Cardiac fibroblast (primary cell): ENCODE data around the gene NCEH1.

Experiments
- DNase-seq, 2 donors: peaks; one replicate each; pipeline versions ENCODE4 v3.0.0 to v3.0.0-alpha.2; 2010; ENCODE audit warnings: low read depth in 2 of 2
- H3K4me3 ChIP-seq, 2 donors: replicated peaks in 1 of 2; 1 replicate in 1 of 2; 2 replicates in 1 of 2; pipeline ENCODE4 v1.5.1; 2011; ENCODE audit warnings: low read depth in 2 of 2, low read length in 2 of 2, mild to moderate bottlenecking in 2 of 2, moderate library complexity in 1 of 2
- TF ChIP-seq, protein P1 (sequence below): IDR thresholded peaks from one replicate; pipeline ENCODE4 v1.5.1; 2011; ENCODE audit warnings: low read depth, mild to moderate bottlenecking, low read length, inconsistent platforms

NCEH1 gene

DNA sequence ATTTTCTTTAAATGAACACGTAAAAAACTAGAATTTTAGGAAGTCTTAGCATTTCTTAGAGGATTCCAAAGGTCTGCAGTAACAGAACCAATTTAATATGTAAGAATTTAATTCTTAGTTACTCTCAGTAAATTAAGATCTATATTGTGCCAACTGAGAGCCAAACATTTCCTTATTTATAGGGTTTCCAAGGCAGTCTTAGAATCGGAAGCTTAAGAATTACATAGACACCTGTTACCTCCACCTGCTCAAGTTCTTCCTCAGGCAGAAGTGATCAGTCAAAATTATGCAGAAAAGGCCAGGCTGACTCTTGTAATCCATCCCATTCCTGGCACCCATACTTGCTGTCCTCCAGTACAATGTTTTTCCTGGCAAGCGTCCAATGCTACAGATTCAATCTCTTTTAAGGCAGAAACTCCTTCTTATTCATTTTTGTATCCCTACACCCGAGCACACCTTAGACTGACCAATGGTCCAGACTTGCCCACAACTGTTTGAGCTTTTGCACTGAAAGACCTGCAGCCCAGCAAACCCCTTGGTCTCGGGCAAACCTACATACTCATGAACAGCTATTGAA is 64.3 kb downstream of the NCEH1 start:
- TF ChIP-seq, protein P1, sequence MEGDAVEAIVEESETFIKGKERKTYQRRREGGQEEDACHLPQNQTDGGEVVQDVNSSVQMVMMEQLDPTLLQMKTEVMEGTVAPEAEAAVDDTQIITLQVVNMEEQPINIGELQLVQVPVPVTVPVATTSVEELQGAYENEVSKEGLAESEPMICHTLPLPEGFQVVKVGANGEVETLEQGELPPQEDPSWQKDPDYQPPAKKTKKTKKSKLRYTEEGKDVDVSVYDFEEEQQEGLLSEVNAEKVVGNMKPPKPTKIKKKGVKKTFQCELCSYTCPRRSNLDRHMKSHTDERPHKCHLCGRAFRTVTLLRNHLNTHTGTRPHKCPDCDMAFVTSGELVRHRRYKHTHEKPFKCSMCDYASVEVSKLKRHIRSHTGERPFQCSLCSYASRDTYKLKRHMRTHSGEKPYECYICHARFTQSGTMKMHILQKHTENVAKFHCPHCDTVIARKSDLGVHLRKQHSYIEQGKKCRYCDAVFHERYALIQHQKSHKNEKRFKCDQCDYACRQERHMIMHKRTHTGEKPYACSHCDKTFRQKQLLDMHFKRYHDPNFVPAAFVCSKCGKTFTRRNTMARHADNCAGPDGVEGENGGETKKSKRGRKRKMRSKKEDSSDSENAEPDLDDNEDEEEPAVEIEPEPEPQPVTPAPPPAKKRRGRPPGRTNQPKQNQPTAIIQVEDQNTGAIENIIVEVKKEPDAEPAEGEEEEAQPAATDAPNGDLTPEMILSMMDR = no peak
- DNase-seq = peak; percentile 86 to 88
- no peak overlapping the region for H3K4me3 ChIP-seq

DNA sequence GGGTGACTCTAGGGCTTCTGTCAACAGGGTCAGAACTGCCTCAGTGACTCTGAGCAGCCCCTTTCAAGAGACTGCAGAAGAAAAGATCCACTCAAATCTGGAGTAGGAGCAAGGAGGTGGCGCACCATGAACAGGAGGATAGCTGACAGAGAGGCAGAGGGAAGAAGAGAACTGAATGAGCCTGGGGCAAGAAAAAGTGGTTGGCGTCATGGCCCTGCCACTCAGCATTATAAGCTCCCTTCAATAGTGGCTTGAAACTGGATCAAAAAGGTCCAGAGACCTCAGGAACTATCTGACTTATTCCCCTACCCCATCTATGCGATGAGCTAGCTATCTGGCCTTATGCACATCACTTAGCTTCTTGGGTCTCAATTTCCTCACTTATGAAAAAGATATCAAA is 66.6 kb downstream of the NCEH1 start:
- H3K4me3 ChIP-seq = no peak overlapping the region
- TF ChIP-seq, protein P1 = no peak
- no peak for DNase-seq

DNA sequence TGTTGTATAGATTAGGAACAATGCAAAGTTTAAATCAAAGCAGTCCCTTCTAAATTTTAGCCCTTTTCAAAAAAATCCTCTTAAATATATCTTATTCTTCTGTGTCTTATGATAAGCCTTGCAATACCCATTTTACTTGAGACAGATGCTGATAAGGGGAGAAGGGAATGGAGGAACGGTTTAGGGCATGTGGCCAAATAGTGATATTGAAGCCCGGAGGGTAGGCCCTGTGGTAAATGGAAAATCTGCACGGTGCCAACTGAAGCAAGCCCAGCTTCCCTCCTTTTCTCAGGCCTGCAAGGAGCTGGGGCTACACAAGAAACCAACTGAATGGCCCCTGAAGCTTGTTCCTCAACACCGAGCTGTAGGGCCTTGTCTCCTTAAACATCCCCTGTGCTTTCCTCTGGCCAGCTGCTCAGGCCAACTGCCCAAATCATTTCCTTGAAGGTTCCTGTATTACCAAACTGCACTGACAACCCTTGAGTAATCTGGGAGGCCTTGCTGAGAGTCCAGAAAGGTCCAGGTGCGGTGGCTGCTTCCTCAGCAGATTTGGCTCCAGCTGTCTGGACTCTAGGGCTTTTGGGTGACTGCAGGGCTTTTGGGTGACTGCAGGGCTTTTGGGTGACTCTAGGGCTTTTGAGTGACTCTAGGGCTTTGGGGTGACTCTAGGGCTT is 67.2 kb downstream of the NCEH1 start:
- TF ChIP-seq, protein P1 = no peak
- DNase-seq = peak; percentile 26 to 47
- H3K4me3 ChIP-seq = no peak overlapping the region

DNA sequence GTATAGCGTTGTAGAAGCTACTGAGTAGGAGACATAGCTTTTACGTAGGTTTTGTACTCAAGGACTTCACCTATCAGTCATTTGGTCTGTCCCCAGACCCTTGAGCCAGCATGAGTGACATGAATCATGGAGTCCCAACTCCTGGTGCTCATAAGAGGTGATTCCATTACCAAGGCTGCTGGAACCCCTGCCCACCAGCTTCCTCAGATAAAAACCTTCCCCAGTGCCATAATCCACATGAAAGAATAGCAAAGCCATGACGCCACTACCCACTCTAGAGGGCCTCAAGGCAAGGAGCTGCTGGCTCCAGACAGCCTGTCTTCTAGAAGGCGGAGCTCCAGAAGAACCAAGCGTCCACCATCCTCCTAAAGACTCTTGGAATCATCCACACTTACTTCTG is 69.6 kb downstream of the NCEH1 start:
- TF ChIP-seq, protein P1 = no peak
- H3K4me3 ChIP-seq = no peak overlapping the region
- no peak for DNase-seq

DNA sequence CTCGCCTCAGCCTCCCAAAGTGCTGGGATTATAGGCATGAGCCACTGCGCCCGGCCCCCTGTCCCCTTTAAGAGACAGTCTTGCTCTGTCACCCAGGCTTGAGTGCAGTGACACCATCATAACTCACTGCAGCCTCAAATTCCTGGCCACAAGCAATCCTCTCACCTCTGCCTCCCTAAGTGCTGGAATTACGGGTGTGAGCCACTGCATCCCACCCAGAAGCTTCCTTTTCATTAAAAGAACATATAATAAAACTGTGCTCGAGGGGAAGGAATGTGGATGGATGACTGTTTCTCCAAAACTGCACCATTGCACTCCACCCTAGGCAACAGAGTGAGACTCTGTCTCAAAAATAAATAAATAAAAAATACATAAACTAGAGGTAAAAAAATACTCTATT is 70.1 kb downstream of the NCEH1 start:
- DNase-seq = no peak
- no peak overlapping the region for H3K4me3 ChIP-seq
- TF ChIP-seq, protein P1 = no peak

DNA sequence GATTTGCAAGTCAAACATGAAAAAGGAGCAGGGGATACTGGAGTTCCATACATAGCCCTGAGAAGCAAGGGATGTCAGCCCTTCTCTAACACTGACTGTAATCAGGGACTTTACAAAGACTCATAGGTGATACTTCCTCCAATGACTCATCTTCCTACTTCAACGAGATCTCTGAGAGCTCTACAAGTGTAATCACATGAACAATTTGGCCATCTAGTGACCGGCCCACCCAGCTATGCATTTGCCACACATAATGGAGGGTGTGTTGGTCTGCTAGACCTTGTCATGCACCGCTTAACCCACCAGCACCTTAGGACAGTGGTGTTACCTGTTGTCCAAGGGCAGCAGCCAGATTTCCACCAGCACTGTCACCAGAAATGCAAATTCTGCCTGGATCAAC is 75.3 kb downstream of the NCEH1 start:
- peak in 1 of 2 donors; percentile 31 for DNase-seq
- no peak overlapping the region for H3K4me3 ChIP-seq
- TF ChIP-seq, protein P1 = no peak
